Stimulated activated naive CD8-positive, alpha-beta T cell treated with anti-CD3 and anti-CD28 coated beads, Interleukin-15, amount 100 ng/mL, for 72 hours (primary cell): Measurements from ENCODE around the gene MIS18A.
"Not testable (repeated sequence)": the region's sequence is repeated elsewhere in the genome, so short reads cannot be mapped to it uniquely, and the experiment has no call there.

Experiments
- ATAC-seq: fragments of 150-1000 bp; cut with Tn5 transposase; 2 replicates; pipeline ENCODE4 v1.10.0; 2021; ENCODE audit warnings: mild to moderate bottlenecking, moderate library complexity
- DNase-seq, 2 donors: peaks; one replicate each; pipeline ENCODE4 v3.0.0; 2021 to 2022
- H3K27ac Mint-ChIP-seq, 2 donors: one replicate each; pipeline ENCODE4 v1.8.0; 2022; ENCODE audit warnings: mild to moderate bottlenecking in 2 of 2, mixed read lengths in 2 of 2, moderate library complexity in 2 of 2
- H3K27me3 Mint-ChIP-seq: one replicate; pipeline ENCODE4 v1.8.0; 2022; ENCODE audit warnings: mixed read lengths
- H3K4me1 Mint-ChIP-seq: one replicate; pipeline ENCODE4 v1.8.0; 2022; ENCODE audit warnings: mild to moderate bottlenecking, mixed read lengths
- H3K4me3 Mint-ChIP-seq, 2 donors: one replicate each; pipeline ENCODE4 v1.8.0; 2022; ENCODE audit warnings: mild to moderate bottlenecking in 2 of 2, mixed read lengths in 2 of 2, moderate library complexity in 1 of 2
- H3K9me3 Mint-ChIP-seq, 2 donors: one replicate each; pipeline ENCODE4 v1.8.0; 2022; ENCODE audit warnings: mixed read lengths in 2 of 2

The MIS18A gene

GRCh38 chr21:32282992-32283391, 4.1 kb upstream of the MIS18A start:
- H3K9me3 Mint-ChIP-seq, result no peaks in the 10 kb centered on the region
- H3K27me3 Mint-ChIP-seq, result no peaks in the 10 kb centered on the region
- ATAC-seq (no peak), DNase-seq (no peak)
- H3K27ac Mint-ChIP-seq, result no peak overlapping the region
- H3K4me1 Mint-ChIP-seq, result peaks cover 16% of the 10 kb centered on the region
- no peak overlapping the region for H3K4me3 Mint-ChIP-seq

GRCh38 chr21:32281531-32281930, 2.7 kb upstream of the MIS18A start:
- no peak overlapping the region for H3K27ac Mint-ChIP-seq
- H3K4me1 Mint-ChIP-seq, result peaks cover 24% of the 10 kb centered on the region
- DNase-seq (no peak), ATAC-seq (no peak)
- H3K9me3 Mint-ChIP-seq, result no peaks in the 10 kb centered on the region
- no peak overlapping the region for H3K4me3 Mint-ChIP-seq
- no peaks in the 10 kb centered on the region for H3K27me3 Mint-ChIP-seq

GRCh38 chr21:32279377-32279680, 480 bp upstream of the MIS18A start:
- Mint-ChIP-seq H3K4me3 (peak overlapping the region; percentile 99 to 100), H3K27me3 (no peaks in the 10 kb centered on the region), H3K4me1 (peaks cover 32% of the 10 kb centered on the region), H3K9me3 (no peaks in the 10 kb centered on the region), H3K27ac (peak overlapping the region; percentile 99)
- DNase-seq (peak in 1 of 2 donors; percentile 7), ATAC-seq (no peak)

- peak; percentile 28 for ATAC-seq
- peak overlapping the region; percentile 99 to 100 for H3K4me3 Mint-ChIP-seq
- peak overlapping the region; percentile 99 for H3K27ac Mint-ChIP-seq
- H3K27me3 Mint-ChIP-seq, result no peaks in the 10 kb centered on the region
- H3K9me3 Mint-ChIP-seq, result no peaks in the 10 kb centered on the region
- peak in 1 of 2 donors; percentile 2 for DNase-seq
- H3K4me1 Mint-ChIP-seq, result peaks cover 32% of the 10 kb centered on the region
Observed at GRCh38 chr21:32278103-32278502, 746 bp downstream of the MIS18A start.

- no peak for ATAC-seq
- Mint-ChIP-seq H3K27ac (no peak overlapping the region), H3K4me1 (peaks cover 32% of the 10 kb centered on the region), H3K27me3 (no peaks in the 10 kb centered on the region), H3K9me3 (no peaks in the 10 kb centered on the region), H3K4me3 (no peak overlapping the region)
- DNase-seq, result no peak
Observed at GRCh38 chr21:32276671-32277070, 2.2 kb downstream of the MIS18A start.

- DNase-seq, result no peak
- Mint-ChIP-seq H3K27me3 (no peaks in the 10 kb centered on the region), H3K9me3 (no peaks in the 10 kb centered on the region), H3K4me3 (no peak overlapping the region), H3K27ac (no peak overlapping the region), H3K4me1 (peaks cover 5% of the 10 kb centered on the region)
- ATAC-seq, result no peak
Observed at GRCh38 chr21:32270748-32271147, 8.1 kb downstream of the MIS18A start.

GRCh38 chr21:32265321-32265720, 13.5 kb downstream of the MIS18A start:
- not testable (repeated sequence) for H3K27me3 Mint-ChIP-seq, H3K4me1 Mint-ChIP-seq, H3K4me3 Mint-ChIP-seq, ATAC-seq, DNase-seq, H3K9me3 Mint-ChIP-seq, H3K27ac Mint-ChIP-seq

- no peaks in the 10 kb centered on the region for H3K9me3 Mint-ChIP-seq
- H3K4me1 Mint-ChIP-seq, result peaks cover 5% of the 10 kb centered on the region
- no peak overlapping the region for H3K4me3 Mint-ChIP-seq
- H3K27ac Mint-ChIP-seq, result no peak overlapping the region
- ATAC-seq (no peak), DNase-seq (no peak)
- H3K27me3 Mint-ChIP-seq, result peaks cover 3% of the 10 kb centered on the region
Observed at GRCh38 chr21:32261929-32262328, 16.9 kb downstream of the MIS18A start.

- no peak for ATAC-seq
- H3K27ac Mint-ChIP-seq, result no peak overlapping the region
- DNase-seq, result no peak
- no peak overlapping the region for H3K4me3 Mint-ChIP-seq
- H3K27me3 Mint-ChIP-seq, result peaks cover 9% of the 10 kb centered on the region
- H3K4me1 Mint-ChIP-seq, result peaks cover 5% of the 10 kb centered on the region
- H3K9me3 Mint-ChIP-seq, result no peaks in the 10 kb centered on the region
Observed at GRCh38 chr21:32260130-32260529, 18.7 kb downstream of the MIS18A start.

- DNase-seq, H3K27me3 Mint-ChIP-seq, ATAC-seq, H3K4me3 Mint-ChIP-seq, H3K27ac Mint-ChIP-seq, H3K9me3 Mint-ChIP-seq, H3K4me1 Mint-ChIP-seq: not testable (repeated sequence)
Observed at GRCh38 chr21:32258786-32259048, 20.1 kb downstream of the MIS18A start.

- DNase-seq (peak; percentile 25 to 41), ATAC-seq (peak; percentile 79)
- Mint-ChIP-seq H3K27ac (no peak overlapping the region), H3K4me1 (peaks cover 5% of the 10 kb centered on the region), H3K4me3 (no peak overlapping the region), H3K27me3 (peaks cover 9% of the 10 kb centered on the region), H3K9me3 (no peaks in the 10 kb centered on the region)
Observed at GRCh38 chr21:32257962-32258785, 20.7 kb downstream of the MIS18A start.

- peaks cover 5% of the 10 kb centered on the region for H3K4me1 Mint-ChIP-seq
- H3K27ac Mint-ChIP-seq, result no peak overlapping the region
- peaks cover 12% of the 10 kb centered on the region for H3K27me3 Mint-ChIP-seq
- ATAC-seq (no peak), DNase-seq (no peak)
- H3K4me3 Mint-ChIP-seq, result no peak overlapping the region
- no peaks in the 10 kb centered on the region for H3K9me3 Mint-ChIP-seq
Observed at GRCh38 chr21:32256873-32257620, 21.8 kb downstream of the MIS18A start.

GRCh38 chr21:32256251-32256650, 22.6 kb downstream of the MIS18A start:
- Mint-ChIP-seq H3K9me3 (peaks cover 0 to 4% of the 10 kb centered on the region in 2 donors), H3K27me3 (peaks cover 20% of the 10 kb centered on the region), H3K4me1 (peaks cover 5% of the 10 kb centered on the region), H3K4me3 (no peak overlapping the region), H3K27ac (peak overlapping the region in 1 of 2 donors; percentile 8)
- ATAC-seq, result no peak
- DNase-seq, result no peak

GRCh38 chr21:32253215-32253641, 25.6 kb downstream of the MIS18A start:
- Mint-ChIP-seq H3K27me3 (peaks cover 35% of the 10 kb centered on the region), H3K4me3 (no peak overlapping the region), H3K4me1 (peaks cover under 1% of the 10 kb centered on the region), H3K27ac (no peak overlapping the region), H3K9me3 (peaks cover 0 to 16% of the 10 kb centered on the region in 2 donors)
- ATAC-seq (no peak), DNase-seq (no peak)

- Mint-ChIP-seq H3K9me3 (peaks cover 0 to 16% of the 10 kb centered on the region in 2 donors), H3K4me1 (no peaks in the 10 kb centered on the region), H3K27ac (no peak overlapping the region), H3K4me3 (no peak overlapping the region), H3K27me3 (peaks cover 38% of the 10 kb centered on the region)
- ATAC-seq (no peak), DNase-seq (no peak)
Observed at GRCh38 chr21:32252136-32252535, 26.7 kb downstream of the MIS18A start.

GRCh38 chr21:32249511-32250280, 29.2 kb downstream of the MIS18A start:
- Mint-ChIP-seq H3K4me1 (no peaks in the 10 kb centered on the region), H3K27ac (no peak overlapping the region), H3K9me3 (peaks cover 0 to 16% of the 10 kb centered on the region in 2 donors), H3K27me3 (peaks cover 51% of the 10 kb centered on the region), H3K4me3 (no peak overlapping the region)
- no peak for ATAC-seq
- no peak for DNase-seq
